CD4-positive, alpha-beta T cell treated with Interleukin-2 at 100 ng/mL for 4 hours (primary cell): ENCODE data around the gene ARL15.
A peak's percentile ranks its signal among the peaks of the same experiment; 100 is the strongest.

Source experiments
- DNase-seq: peaks from one replicate; pipeline ENCODE4 v3.0.0-alpha.2; 2020; ENCODE audit warnings: low spot score

ARL15 gene

DNA sequence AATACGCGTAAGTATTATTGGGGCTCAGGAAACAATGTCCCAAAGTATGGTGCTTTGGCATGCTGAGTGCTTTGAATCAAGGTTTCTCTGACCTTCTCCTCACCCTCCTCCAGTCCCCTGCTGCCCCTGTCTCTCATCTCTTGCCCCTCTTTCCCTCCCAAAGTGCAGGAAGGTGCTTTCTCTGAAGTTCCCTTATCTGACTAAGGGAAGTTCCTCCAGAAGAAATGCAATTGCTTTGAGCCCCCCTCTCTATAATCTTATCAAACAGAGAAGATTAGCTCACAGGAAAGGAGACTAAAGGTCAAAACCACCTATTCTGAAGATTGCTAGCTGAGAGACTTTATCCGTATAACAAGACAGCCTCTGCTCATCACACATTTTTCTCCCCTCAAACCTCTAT lies 288.1 kb downstream of the ARL15 start:
- DNase-seq: no peak

DNA sequence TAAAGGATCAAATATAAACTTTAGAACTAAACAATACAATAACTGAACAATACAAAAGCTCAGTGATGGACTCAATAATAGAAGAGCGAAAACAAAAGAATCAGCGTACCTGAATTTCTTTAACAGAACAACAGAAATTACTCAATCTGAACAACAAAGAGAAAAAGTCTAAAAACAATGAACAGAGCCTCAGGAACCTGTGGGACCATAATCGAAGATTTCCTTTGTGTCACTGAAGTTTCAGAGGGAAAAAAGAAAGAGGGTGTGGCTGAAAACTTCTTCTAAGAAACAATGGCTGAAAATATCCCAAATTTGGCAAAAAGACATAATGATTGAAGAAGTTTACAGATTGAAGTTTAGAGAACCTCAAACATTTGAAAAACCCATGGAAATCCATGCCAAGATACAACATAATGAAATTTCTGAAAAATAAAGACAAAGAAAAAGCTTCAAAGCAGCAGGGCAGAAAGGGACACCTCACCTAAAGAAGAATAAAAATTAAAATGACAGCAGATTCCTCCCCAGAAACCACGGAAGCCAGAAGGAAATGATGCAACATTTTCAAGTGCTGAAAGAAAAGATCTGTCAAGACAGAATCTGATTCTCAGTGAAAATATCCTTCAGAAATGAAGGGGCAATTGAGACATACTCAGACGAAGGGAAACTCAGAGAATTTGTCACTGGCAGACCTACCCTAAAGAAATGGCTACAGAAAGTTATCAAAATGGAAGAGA lies 288.8 kb downstream of the ARL15 start:
- no peak for DNase-seq

DNA sequence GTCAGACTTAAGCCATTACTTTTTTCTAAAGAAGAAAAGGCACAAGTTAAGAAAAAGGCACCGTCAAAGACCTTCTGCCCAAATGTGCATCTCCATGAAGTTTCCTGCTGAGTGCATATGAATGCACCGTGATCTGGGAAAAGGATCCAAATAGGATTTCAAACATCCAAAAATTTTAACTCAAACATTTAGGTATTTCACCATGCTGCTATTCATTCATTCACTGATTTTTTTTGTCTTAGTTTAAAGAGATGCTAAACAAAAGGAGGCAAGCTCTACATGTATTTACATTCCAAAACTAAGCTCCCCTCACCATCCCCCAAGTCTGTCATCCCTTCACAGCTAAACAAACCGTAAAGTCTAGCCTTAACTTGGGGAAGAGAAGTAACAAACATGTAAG lies 291.9 kb downstream of the ARL15 start:
- no peak for DNase-seq

DNA sequence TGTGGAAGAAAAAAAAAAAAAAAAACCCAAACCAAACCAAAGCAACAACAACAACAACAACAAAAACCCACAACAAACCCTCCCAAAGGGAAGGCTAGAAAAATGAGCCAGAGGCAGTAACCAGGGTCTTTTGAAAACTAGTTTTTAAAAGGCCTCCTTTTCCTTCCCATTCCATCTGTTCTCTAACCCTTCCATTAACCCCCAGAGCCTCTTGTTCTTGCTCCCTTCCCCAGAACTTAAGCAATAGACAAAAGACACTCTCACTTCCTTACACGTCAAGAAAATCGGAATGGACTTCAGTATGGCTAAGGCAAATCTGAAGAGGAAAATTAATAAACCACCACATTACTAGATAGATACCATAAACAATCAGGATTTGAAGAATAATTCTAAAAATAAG lies 292.8 kb downstream of the ARL15 start:
- no peak for DNase-seq

DNA sequence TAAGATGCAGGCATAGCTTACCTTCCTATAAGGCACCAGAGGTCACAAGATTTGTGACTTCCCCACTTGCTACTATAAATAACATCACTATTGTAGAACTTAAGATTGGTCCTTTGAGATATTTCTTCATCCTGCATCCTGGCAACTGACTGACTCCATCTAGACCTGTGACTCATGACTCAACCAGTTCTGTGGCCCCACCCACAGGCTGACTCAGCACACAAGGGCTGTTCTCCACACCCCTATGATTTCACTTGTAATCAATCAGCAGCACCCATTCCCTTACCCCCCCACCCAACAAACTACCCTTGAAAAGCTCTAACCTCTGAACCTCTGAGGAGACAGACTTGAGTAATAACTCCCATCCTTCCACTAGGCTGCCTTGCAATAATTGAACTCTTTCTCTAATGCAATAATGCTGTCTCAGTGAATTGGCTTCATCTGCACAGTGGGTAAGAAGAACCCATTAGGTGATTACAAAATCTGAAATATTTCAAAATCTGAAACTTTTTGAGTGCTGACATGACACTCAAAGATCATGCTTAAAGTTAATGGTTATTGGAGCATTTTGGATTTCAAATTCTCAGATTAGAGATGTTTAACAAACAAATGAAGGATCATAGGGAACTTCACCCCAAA lies 296.7 kb downstream of the ARL15 start:
- peak; percentile 10 for DNase-seq

DNA sequence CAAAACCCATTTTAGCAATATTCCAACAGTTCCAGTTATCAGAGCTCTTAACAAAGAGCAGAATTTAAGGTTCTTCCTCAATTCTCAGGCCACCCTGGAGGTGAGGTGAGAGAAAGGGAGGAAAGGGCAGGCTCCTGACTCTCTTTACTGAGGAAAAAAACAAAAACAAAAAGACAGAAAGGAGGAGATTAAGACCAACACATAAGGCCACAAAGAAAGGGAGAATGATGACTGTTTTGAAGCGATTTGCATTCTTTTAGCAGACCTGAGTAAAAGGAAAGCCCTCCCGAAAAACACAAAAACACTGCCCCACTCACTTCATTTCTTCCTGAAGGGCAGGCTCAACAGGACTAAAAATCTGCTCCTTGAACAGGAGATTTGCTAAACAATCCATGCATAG lies 300.5 kb downstream of the ARL15 start:
- DNase-seq: no peak

DNA sequence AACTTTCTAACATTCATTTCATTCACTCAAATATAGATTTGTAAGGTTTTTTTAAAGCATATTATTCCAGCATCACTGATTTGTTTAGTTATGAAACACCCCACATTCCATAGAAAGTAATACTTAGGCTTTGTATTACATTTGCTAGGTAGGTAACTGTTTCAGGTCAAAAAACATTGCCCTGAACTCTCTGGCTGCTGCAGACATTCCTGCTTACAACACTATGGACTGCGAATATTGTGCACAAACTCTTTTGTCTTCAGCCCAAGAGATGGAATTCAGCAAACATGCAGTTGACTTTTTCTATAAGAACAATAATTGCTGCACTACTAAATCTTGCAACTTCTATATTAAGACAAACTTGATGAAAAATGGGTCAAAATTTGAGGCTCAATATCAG lies 301.0 kb downstream of the ARL15 start:
- DNase-seq: no peak

DNA sequence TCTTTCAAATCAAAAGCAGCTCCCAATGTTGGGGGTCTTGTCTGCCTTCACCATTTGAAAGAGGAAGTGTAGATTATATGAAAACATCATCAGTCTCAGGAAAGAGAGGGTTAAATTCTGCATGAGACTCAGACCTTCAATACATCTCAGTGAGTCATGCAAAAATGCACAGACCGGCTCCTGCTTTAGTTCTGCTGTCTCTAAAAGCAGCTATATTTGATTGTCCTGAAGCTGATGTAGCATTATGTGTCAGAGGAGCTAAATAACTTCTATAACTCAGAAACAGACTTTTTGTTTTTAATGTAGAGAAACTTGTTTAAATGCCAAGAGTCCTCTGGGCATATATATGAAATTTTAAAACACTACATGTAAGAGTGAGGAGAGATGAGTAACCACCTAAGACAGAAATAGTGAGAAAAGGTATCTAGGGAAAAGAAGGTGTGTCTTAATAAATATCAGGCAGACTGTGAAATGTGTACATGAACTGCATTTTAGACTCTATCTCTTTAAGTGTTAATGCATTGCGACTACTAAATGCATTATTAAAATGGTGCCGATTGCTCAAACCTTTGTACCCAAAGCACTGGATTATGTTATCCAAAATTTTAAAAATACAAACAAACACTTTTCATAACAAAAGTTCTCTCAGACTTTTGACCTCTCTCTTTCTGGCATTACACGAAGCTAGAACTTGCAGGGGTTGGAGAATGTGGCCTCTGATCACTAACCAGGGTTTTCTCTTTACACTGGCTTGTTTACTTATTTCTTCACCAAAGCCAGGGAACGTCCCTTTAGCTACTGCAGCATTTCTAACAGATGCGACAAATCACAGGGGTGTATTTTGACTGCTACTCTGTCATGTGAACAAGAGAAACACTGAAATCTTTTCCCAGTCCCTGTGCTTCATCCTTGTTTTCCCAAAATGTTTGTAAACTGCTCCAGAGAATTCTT lies 302.3 kb downstream of the ARL15 start:
- no peak for DNase-seq

DNA sequence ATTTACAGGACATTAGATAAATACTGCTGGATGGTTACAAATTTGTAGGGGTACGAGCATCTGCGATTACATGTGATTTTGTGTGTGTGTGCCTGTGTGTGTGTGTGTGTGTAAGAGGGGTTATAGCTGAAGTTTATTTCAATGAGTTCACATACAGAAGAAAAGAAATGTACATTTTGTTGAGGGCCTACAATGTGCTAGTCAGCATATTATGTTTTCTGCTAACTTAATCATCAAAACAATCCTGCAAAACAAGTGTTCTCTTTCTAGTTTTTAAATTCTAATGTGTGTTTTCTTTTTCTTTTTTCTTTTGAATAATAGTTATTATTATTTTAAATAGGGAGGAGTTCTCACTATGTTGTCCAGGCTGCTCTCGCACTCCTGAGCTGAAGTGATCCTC lies 305.7 kb downstream of the ARL15 start:
- no peak for DNase-seq

DNA sequence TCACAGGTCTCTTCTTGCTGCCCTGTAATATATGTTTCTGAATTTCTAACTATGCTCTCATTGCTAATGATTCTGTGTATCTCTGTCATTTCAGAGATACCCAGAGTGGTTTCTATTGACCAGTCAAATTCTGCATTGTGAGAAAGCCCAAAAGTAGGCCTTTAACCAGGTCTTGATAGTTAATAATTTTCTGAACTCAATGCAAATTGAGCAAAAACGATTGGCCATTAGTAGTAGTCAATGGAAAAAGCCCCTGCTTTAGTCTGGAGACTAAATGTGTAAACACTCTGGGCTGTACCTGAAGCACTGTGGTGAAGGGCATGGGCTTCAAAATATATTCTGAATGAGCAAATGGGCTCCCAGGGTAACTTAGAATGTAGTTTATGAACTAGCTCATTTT lies 307.6 kb downstream of the ARL15 start:
- no peak for DNase-seq

DNA sequence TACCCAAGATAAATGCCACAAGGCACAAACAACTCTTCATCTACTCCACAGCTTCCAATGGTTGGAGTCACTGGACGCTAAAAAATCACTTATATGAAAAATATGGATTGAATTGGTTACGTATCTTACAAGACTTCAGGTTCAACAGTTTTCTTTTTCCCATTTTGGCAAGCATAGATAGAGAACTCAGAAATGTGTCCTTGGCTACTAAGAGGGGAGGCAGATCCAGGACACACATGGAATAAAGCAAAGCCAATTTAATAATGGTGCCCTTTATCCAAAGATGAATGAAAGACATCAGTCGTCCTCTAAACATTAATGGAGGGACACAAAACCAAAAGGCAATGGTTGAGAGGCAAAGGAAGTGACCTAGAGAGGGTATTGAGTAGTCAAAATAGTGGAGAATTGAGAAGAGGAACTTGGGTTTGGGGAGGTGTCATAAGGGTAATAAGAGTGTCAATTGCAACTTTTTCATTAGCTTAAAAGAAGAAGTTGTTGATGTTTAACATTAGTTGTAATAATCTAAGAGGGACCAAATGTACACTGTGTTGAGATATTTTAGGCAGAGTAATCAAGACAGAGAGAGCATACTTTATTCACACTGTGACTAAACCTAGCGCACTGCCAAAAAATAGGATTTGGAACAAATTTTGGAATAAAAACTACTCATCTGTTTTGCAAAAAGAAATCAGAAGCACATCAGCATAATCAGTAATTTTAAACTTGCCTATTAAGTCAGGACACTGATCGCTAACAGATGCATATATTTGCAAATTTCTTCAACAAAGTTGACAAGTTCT lies 308.2 kb downstream of the ARL15 start:
- no peak for DNase-seq

DNA sequence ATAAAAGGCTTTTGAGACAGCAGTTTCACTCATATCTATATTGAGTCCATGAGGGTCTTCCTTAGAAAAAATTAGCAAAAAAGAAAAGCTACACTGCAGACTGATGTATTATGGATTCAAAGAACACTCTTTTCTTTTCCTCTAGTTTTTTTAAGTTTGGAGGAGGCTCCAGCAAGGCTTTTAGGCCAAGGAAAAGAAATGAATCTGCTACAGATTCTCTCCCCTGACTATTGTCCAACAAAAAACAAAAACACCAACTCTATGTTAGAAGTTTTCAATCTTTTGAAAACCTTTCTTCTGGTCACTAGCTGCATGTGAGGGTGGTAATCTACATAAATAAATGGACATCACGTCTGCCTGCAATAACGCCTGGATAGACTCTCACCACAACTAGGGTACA lies 310.4 kb downstream of the ARL15 start:
- no peak for DNase-seq

DNA sequence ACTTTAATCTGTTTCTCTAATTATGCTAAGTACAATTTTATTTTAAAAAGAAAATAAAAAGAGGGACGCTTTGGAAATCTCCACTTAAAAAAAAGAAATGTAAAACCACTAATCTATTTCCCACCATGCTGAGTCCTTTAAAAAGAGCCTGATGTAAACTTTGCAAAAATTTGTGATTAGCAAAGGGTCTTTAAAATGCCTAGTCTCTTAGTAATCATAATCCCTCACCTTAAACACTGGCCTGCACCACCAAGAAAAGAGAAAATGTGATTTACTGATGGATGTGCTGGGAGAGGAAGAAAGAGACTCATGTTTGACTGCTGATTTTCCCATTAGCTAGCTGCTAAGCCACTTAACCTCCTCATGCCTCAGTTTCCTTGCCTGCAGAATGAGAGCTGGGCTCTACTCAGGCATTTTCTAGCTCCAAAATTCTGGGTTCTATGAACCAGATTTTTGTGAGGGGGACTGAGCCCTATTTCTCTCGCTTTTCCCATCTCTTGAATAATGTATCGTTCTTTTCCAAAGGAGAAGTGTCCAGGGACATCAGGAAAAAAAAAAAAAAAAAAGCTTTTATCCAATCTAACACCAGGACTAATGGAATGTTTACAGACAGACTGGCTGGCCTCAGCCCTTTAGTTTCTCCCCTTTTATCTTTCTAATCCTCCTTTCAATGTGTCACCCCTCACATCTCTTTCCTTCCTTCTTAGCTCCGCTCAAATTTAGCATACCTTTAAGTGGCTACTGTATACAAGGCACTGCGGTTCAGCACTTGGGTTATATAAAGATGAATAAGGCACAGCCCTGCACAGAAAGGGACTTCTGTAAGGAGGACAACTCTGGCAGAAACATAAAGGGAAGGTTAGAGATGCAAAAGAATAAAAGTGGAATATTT lies 312.4 kb downstream of the ARL15 start:
- no peak for DNase-seq

DNA sequence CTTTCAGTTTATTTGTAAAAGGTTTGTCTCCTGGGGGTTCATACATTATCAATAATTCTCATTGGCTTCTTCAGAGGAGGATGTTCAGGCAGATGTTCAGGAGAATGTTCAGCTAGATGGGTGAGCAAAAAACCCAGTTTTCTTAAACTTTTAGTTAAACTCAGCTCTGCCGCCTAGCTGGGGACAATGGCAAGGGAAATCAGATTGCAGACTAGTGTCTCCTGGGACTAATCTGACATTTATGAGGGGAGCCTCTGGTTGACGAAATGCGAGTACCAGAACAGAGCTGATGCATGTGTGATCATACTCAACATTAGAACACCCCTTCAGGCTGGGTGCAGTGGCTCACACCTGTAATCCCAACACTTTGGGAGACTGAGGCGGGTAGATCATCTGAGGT lies 314.4 kb downstream of the ARL15 start:
- DNase-seq: no peak

DNA sequence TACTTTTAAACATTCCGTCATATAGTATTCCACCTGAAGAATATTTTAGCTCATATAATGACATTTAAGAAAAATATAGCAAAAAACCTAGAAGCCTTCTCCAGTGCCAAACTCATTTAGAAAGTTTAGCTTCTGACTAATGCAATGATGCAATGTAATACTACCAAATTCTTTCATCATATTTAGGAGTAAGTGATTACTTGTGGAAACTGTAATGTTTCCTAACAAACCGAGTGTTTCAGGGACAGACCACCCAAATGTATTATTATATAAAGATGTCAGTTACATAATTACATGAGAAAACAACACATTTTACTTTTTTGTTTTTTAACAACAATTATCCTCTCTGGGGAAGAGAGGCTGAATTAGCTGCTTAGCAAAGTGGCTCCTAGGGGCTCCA lies 316.2 kb downstream of the ARL15 start:
- DNase-seq: no peak

DNA sequence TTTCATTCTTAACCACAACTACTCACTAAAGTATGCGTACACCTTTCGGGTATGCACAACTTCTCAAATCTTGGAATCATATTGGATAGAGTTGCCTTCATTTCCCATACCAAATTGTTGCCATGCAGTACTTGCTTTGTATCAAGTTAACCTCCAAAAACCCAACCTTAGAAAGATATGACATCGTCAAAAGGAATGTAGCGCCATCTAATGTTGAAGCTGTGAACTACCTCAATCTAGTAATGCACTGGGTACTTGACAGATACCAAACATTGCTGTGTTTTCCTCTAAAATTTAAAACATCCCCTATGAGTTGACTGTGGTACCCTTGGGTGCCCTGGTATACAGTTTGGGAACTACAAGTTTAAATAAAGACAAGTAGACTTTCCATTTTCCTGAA lies 318.4 kb downstream of the ARL15 start:
- no peak for DNase-seq

DNA sequence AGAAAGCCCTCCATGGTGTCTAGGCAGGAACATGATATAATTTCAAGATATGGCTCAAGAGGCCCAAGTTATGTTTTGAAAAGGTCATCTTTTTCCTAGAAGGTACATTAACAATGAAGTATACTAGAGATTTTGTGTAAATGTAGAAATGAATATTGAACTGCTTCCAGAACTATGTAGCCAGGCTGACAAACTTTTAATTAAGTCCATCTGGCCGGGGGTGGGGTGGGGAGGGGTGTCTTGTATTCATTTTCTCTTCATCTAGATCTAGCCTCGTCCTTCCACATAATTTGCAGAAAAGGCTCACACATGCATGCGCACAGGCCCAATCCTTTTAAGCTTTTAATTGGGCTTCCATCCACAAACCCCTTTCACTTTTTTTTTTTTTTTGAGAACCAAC lies 323.3 kb downstream of the ARL15 start:
- DNase-seq: no peak

DNA sequence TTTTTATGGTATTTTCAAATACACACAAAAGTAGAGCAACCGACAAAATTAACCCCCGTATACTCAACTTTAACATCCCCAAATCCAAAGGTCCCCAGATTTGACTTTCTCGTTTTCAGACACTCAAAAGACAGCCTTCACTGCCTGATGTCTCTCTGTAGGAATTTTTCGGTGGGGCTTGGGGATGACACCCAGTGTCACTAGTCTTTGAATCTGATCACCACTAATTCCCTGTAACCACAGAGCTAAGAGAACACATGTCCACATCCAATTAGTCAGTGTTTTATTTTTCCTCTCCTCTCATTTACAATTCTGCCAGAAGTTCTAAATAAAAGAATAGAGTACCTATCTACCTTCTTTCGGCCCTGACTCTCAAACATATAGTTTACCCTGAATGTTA lies 324.6 kb downstream of the ARL15 start:
- DNase-seq: no peak

DNA sequence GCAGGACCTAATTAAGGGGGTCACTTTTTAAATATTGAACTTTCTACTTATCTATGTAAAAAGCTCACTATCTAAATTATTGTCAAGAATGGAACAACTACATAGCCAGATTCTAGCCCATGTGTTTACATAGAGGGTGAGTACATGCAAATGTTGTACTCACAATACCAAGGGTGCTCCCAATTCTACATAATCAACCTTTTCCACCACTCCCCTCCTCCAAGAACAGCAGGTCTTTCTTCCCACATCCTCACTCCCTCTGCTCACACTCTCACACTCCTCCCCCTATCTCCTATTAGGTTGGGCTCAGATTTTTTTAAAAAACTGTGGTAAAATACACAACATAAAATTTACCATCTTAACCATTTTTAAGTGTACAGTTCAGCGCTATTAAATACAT lies 325.4 kb downstream of the ARL15 start:
- no peak for DNase-seq

DNA sequence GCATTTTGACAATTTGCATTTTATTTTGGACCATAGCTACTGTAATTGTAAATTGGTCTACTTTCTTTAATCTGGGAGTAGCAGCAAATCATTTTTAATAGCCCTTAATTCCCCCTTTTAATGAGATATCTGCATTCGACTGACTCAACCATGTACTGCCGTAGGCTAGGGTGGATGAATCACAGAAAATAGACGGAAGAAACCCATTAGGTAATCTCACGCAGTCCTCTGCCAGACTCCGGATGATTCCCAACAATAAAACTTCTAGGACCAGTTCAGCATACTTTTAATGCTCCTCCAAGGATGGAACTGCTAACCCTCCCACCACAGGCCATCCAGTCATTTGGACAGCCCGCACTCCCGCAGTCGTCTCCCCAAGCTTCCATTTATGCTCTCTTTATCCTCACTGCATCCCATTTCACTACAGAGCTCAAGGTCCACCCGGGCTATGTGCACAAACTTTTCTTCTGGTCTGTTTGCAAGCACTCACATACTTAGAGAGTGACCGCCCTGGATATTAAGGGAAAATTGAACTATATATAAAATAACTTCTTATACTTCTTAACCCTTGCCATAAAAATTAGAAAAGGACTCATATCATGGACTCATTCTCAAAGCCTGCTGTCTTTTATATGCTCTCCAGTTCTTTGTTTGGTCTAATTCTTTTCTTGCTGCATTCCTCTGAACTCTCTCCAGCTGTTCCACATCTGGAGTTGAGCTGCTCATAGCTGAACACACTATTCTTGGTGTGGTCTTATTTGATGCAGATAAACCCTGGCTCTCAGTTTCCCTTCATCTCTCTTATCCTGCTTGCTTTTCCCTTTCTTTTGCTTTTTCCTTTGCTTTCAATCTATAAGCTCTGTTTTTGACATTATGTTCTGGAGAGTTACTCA lies 326.6 kb downstream of the ARL15 start:
- no peak for DNase-seq
